HG02678 (cell line): ENCODE results near the gene STK4.
"Not testable (repeated sequence)": the region's sequence is repeated elsewhere in the genome, so short reads cannot be mapped to it uniquely, and the experiment has no call there.

Experiments used
- ATAC-seq: cut with Tn5 transposase; IDR thresholded peaks from one replicate; pipeline ENCODE4 v1.9.1; 2021; ENCODE audit warnings: mild to moderate bottlenecking, moderate library complexity; ENCODE audit not compliant: unreplicated experiment

STK4 gene

GRCh38 chr20:45021631-45022030 is 55.3 kb downstream of the STK4 start:
- no peak for ATAC-seq

GRCh38 chr20:45023140-45023539 is 56.8 kb downstream of the STK4 start:
- ATAC-seq = not testable (repeated sequence)

GRCh38 chr20:45028424-45029136 is 62.3 kb downstream of the STK4 start:
- ATAC-seq = no peak

DNA sequence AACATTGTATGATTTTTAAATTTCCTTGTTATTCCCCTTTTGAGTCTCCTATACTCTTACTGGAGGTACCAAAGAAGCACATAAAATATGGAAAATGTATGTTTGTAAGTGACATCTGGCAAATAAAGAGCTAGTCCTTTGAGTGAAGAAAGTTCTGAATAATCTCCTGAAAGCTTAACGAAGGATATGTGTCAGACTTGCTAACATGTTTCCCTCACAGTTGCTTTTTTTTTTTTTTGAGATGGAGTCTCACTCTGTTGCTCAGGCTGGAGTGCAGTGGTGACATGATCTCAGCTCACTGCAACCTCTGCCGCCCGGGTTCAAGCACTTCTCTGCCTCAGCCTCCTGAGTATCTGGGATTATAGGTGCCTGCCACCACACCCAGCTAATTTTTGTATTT is 63.6 kb downstream of the STK4 start:
- ATAC-seq = no peak

- no peak for ATAC-seq
Measured at GRCh38 chr20:45032276-45032675, 66.0 kb downstream of the STK4 start.

DNA sequence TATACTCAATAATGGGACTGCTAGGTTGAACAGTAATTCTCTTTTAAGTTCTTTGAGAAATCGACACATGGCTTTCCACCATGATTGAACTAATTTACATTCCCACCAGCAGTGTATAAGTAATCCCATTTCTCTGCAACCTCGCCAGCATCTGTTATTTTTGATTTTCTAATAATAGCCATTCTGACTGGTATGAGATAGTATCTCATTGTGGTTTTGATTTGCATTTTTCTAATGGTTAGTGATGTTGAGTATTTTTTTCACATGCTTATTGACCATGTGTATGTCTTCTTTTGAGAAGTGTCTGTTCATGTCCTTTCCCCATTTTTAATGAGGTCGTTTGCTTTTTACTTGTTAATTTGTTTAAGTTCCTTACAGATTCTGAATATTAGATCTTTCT is 66.5 kb downstream of the STK4 start:
- ATAC-seq = no peak

DNA sequence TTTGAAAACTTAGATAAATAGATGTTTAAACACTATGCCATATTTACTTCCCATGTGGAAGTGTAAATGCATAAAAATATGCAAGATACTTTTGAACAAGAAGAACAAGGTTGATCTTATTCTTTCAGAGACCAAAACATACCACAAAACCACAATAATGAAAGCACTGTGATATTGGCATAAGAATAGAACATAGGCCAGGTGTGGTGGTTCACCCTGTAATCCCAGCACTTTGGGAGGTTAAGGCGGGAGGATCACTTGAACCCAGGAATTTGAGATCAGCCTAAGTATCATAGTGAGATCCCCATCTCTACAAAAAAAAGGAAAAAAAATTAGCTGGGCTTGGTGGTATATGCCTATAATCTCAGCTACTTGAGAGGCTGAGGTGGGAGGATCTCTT is 68.1 kb downstream of the STK4 start:
- ATAC-seq = no peak

GRCh38 chr20:45036044-45036755 is 69.9 kb downstream of the STK4 start:
- no peak for ATAC-seq

GRCh38 chr20:45037050-45037449 is 70.7 kb downstream of the STK4 start:
- ATAC-seq = no peak

DNA sequence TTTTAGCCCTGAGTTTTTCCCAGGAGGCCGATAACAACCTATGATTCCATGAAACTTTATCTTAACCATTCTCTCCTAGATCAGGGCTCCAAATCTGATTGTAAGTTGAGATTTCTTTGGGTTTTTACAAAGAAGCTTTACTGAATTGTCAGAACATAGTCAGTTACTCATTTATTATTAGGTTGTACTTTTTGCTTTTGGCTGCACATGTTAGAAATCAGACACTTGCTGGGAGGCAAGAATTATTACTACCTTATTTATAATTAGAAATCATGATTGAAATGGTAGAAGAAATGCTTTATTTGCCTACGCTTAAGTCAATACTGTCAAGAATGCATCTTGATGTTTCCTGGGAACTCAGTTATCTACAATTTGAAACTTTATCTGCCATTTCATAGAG is 71.3 kb downstream of the STK4 start:
- ATAC-seq = no peak

- ATAC-seq = no peak
Measured at GRCh38 chr20:45038745-45039474, 72.6 kb downstream of the STK4 start.

DNA sequence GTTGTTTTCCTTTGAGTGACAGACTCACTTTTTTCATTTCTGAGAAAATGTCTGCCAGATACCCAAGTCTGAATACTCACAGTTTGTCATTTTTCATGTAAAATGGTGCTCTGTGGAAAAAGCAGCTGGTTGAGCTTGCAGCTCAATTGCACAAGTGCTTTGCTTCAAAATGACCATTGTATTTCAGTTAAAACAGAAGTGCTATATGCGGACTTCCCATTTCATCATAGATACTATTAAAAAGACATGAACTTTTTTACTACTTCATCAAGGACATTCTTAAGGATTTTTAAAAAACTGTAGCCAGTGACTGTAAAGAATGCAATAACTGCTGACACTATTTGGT is 73.1 kb downstream of the STK4 start:
- ATAC-seq = no peak

GRCh38 chr20:45041464-45042337 is 75.4 kb downstream of the STK4 start:
- ATAC-seq = no peak

DNA sequence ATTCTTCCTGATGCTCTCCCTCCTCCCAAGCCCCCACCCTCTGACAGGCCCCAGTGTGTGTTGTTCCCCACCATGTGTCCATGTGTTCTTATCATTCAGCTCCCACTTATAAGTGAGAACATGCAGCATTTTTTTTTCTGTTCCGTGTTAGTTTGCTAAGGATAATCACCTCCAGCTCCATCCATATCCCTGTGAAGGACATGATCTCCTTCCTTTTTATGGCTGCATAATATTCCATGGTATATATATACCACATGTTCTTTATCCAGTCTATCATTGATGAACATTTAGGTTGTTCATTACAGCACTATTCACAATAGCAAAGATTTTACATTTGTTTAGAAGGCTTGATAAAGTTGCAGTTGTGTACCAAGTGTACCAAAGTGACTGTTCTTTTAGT is 76.7 kb downstream of the STK4 start:
- ATAC-seq = no peak

DNA sequence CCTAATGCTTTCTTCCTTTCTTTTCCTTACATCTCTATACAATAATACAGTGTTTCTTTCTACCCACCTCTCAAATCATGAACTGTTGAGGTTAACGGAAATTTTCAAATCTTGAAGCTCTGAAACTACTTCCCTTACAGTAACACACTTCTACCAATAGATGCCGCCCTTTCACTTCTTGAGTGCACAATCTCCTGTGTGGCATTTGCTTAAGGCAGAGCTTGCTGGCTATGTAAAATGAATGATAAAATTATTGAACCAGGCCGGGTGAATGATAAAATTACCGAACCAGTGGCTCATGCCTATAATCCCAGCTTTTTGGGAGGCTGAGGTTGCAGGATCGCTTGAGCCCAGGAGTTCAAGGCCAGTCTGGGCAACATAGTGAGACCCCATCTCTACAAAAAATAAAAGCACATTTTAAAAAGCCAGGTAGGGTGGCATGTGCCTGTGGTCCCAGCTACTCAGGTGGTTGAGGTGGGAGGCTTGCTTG is 77.8 kb downstream of the STK4 start:
- ATAC-seq = no peak

DNA sequence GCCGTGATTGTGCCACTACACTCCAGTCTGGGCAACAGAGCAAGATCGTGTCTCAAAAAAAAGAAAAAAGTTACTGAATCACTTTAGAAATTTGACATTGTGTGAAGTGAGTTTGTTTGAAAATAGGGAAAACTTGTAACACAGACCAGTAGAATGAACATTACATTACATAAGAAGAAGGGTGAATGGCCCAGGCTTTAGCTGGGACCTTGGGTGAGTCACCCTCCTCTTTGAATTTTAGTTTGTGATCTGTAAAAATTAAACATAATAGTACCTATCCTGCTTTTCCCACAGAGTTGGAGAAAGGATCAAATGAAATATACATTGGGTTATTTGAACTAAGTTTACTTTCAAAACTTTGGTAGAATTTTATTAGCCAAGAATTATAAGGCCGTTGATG is 78.3 kb downstream of the STK4 start:
- no peak for ATAC-seq

DNA sequence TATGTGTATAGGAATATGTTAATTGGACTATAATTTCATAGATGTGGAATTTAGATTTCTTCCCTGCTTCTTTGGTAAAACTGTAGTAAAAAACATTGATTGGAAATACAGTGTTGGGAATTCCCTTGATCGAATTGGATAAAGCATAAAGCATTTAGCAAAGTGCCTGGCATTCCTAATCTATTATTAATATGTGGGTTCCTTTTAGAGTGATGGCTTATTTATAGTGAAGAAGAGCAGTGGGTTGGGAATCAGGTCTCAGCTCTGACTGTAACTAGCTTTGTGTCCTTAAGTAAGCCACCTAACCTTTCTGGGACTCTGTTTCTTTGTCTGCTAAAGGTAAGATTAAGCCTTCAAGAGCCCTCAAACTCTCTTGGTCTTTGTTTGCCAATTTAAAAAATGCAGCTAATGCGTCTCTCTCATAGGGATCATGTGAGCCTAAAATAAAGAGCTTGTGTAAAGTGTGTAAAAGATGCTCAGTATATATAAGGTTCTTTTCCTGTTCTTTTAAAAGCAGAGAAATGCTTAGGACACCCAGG is 81.3 kb downstream of the STK4 start:
- no peak for ATAC-seq

DNA sequence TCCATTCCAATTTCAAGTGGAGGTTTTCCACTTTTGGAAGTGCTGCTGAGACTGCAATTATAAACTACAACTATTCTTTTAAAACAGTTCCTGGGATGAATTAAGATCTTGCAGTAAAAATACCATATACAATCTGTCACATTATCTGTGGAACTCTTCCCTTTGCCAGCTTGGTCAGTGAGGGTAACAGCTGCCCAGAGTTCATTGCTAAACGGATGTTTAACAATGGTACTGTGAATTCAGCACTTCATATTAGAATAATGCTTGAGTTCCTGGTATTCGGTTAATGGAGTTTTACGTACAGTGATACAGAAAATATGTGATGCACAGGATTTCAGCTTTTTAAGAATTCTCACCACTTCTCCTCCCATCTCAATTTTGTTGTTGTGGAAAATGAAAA is 83.1 kb downstream of the STK4 start:
- no peak for ATAC-seq

DNA sequence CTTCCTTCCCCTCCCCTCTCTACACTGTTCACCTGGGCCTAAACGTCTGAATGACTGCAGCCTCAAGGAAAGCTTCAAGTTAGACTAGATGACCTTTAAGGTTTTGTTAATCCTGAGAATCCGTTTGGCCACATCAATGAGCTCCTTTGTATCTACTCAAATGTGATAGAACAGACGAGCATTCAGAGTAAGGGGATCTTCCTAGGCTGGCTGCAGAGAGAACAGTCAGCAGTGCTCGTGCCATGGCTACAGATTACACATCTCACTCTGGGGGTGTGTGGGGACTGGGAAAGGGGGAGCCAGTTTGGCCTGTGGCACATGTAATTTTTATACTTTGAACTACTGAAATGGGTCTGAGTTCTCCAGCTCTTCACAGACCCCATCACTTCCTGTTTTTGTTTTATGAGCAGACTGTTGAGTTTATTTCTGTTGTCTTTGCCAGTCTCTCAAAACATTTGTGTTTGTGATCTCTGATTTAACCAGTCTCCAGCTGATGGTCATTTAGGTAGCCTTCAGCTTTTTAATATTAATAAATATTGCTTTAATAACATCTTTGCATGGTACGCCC is 83.7 kb downstream of the STK4 start:
- ATAC-seq = no peak
